GM18858 (cell line): Measurements from ENCODE around the gene REEP5.
A peak's percentile ranks its signal among the peaks of the same experiment; 100 is the strongest.
"Not testable (repeated sequence)": the region's sequence is repeated elsewhere in the genome, so short reads cannot be mapped to it uniquely, and the experiment has no call there.

ENCODE experiments used
- ATAC-seq: cut with Tn5 transposase; IDR thresholded peaks from one replicate; pipeline ENCODE4 v1.9.1; 2021; ENCODE audit not compliant: unreplicated experiment

REEP5 gene

DNA sequence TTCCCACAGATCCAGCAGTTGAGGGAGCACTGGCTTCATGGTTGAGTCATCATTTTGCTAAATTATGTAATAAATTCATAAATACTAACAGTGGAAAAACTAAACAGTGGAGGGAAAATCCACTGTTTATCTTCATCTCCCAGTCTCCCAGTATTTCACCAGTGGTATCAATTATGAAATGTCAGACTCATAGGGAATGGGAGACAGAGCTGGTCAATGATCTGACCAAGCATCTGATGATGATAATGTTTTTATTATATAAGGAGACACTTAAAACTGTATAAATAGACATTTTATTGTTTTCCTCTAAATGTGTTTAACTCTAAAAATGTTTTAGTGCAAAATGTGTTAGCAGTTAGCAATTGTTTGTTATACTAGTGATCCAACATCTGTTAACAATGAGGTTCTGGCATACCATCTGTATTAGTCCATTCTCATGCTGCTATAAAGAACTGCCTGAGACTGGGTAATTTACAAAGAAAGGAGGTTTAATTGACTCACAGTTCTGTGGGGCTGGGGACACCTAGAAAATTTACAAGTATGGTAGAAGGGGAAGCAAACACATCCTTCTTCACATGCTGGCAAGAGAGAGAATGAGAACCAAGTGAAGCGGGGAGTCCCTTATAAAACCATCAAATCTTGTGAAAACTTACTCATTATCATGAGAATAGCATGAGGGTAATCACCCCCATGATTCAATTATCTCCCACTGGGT is 11.8 kb upstream of the REEP5 start:
- ATAC-seq, result no peak

GRCh38 chr5:112933105-112933504 is 11.1 kb upstream of the REEP5 start:
- ATAC-seq, result no peak

GRCh38 chr5:112931473-112931872 is 9.4 kb upstream of the REEP5 start:
- ATAC-seq, result no peak

DNA sequence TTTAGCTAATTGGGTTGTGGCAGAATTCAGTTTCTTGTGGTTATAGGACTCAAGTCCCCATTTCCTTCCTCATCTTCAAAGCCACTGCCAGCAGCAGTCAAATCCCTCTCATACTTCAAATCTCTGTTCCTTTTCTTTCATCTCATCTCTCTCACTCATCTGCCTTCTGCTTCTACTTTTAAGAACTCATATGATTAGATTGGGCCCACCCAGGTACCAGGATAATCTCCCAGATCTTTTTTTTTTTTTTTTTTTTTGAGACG is 8.0 kb upstream of the REEP5 start:
- ATAC-seq, result peak; percentile 57

DNA sequence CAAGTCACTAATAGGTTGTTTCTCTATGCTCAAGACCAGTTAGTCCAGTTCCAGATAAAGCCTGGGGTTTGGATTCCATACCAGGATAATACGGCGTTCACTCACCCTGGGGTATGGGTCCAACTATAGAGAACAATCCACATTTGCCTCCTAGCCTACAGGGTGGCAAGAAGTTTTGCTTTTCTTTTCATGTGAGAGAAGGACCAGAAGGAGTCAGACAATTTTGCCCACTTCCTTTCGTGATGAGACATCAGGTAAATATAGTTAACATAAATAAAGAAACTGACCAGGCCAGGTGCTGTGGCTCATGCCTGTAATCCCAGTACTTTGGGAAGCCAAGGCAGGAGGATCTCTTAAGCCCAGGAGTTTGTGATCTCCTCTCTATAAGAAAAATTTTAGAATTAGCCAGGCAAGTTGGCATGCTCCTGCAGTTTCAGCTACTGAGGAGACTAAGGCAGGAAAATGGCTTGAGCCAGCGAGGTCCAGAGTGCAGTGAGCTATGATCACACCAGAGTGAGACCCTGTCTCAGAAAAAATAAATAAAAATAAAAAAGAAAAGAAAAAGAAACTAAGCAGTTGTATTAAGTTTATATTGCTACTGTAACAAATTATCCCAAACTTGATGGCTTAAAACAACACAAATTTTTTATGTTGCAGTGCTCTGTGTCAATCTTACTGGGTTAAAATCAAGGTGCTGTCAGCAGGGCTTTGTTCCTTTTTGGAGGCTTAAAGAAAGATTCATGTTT is 7.5 kb upstream of the REEP5 start:
- ATAC-seq, result peak; percentile 69

GRCh38 chr5:112923988-112924387 is 2.0 kb upstream of the REEP5 start:
- no peak for ATAC-seq

DNA sequence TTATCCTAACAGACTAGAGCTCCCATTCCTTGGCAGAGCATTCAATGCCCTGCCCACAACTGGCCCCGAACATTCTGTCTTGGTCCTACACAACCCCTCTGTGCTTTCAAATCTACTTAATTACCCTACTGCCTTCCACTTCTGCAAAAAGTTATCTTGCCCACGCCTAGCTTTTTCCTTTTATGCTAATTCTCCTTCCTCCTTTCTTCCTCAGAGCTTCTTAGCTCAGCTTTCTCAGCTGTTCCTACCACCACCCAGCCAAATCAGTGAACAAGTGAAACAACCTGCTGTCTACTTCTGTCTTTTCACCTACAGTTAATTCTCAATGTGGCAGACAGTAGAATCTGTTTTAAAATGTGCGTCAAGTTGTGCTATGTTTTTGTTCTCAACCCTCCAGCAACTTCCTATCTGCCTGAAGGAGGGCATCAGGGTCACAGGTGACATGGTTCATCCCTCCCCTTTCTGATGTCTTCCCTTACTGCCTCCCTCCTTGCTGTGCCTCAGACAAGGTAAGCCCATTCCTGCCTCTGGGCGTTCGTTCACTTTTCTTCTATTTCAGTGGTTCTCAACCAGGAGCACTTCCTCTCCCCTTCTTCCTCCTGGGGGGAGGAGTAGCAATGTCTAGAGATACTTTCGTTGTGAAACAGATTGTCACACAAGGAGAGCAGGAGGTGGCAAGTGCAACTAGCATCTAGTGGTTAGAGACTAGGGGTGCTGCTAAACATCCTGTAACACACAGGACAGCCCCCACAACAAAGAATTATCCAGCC is 1.3 kb upstream of the REEP5 start:
- ATAC-seq, result peak; percentile 45

DNA sequence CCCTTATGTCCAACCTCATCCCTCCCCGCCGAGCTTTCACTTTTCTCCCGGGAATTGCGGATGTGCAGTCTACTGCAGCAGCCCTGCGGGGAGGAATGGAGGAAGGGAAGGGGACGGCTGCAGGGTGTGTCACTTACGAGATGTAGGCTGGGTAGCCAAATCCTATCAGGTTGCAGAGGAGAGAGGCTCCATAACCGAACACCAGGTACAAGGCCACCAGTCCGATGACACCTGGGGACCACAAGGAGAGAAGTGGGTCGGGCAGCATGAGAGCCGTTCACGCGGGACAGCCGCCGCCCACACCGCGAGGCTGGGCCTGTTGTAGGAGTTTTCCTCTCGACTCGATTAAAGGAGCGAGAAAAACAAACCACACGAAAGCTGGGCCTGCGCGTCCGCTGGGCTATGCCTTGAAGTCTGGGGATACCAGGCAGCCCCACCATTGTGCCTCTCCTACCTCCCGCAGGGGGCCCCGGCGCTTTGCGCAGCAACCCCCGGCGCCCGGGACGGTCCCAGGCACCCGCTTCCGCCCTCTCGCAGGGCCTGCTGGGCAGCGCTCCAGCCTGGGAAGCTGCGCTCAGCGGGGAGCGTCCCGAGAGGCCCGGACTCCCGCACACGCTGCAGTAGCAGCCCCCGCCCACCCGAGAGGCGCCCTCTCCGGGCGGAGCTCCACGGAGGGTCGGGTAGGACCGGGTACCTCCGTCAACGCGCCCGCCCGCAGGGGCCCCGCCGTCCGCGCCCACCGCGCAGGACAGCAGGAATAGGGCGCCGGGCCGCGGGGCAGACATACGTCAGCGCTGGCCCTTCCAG is 798 bp downstream of the REEP5 start:
- peak; percentile 19 for ATAC-seq

- no peak for ATAC-seq
Measured at GRCh38 chr5:112919972-112920371, 2.1 kb downstream of the REEP5 start.

- no peak for ATAC-seq
Measured at GRCh38 chr5:112918679-112919078, 3.3 kb downstream of the REEP5 start.

DNA sequence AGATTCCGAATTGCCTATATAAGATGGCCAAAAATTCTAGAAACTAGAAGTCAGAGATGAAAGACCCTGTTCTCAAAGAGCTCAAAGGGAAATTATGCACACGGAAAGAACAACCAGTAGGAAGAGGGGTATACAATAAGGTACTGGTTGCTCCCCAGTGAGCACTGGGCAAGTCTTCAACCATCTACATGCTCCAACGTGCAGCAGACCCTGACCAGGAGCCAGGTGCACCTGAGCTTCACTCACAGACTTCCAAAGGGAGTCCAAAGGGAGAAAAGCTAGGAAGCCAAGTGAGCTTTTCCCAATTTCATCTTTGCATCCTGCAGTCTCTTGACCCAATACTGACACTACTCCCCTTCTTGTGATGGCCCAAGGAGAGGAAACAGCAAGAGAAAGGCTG is 3.9 kb downstream of the REEP5 start:
- no peak for ATAC-seq

GRCh38 chr5:112917453-112917995 is 4.5 kb downstream of the REEP5 start:
- ATAC-seq, result no peak

- ATAC-seq, result peak; percentile 52
Measured at GRCh38 chr5:112915831-112916230, 6.2 kb downstream of the REEP5 start.

DNA sequence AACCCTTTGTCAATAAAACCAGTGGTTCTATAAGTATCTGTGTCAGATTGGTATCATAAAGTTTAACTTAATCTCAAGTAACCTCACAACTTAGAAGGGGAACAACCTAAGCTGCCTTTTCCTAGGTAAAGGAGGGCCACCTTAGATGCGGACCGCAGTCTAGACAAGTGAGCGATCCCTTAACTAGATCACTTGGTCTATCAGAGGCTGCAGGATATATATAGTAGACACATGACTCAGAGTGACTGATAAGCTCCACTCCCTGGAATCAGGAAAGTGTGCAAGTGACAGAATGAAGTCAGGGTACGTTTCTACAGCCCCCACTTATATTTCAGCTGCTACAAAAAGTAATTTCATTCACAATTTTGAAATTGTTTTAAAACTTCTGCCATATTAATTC is 7.4 kb downstream of the REEP5 start:
- ATAC-seq, result no peak

GRCh38 chr5:112910529-112910928 is 11.5 kb downstream of the REEP5 start:
- no peak for ATAC-seq

DNA sequence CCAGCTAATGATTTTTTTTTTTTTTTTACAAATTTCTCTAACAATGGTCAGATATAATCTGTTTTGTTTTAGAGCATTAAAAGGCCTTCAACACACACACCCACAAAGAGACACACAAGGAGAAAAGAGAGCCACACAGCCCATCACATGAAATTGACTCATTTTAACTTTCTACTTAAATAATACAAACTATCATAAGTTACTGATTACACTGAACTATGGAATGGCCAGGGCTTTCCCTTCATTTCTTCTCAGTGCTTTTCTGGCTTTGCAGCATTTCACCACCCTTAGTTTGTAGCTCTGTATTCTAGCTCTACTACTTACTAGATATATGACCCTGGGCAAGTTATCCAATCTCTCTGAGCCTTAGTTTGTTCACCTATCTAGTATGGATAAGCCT is 13.2 kb downstream of the REEP5 start:
- no peak for ATAC-seq

DNA sequence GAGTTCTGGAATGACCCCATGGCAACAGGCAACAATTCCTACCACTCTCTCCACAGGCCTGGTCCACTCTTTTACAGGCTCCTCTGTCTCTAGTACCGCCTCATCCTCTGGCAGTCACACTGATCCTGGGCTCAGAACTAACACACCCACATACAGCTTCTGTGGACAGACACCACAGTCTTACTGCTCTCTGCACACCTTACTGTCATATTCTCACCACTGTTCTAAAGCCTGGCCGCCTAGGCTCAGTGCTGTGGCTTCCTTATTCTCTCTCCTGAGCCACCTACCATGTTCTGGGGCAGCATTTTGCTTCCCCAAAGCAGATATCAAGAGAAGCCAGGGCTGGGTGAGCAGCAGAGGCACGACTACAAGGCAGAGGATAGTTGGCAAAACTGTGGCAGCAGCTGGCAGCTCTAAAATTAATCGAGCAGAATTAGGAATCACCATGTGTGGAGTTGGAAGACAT is 14.8 kb downstream of the REEP5 start:
- ATAC-seq, result peak; percentile 50

DNA sequence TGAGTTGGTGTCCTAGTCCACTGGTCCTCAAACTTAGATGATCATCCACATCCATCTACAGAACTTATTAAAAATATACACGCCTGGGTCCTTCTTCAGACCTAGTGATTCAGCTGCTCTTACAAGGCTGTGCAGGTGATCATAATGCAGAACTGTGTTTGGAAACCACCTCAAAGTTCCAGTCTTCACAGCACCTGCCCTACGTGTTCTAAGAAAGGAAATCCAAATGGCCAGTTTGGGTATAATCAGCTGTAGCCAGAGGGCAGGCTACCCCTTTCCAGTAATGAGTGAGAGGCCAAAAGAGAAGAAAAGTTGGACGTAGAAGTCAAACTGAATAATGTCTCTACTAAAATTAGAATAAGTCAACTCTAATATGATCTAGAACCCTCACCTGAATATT is 15.4 kb downstream of the REEP5 start:
- ATAC-seq, result peak; percentile 23

DNA sequence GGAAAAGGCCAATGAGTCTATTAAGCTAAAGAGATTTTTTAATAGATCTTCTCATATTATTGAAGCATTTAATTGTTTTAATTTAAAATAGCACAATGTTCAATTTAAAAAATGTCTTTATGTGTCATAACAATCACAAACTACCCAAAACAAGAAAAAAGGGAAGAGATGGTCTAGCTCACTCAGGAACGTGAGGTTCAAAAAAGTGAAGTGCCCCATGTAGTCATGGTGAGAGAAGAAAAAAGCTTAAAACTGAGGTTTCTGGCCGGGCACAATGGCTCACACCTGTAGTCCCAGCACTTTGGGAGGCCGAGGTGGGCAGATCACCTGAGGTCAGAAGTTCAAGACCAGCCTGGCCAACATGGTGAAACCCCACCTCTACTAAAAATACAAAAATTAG is 17.0 kb downstream of the REEP5 start:
- not testable (repeated sequence) for ATAC-seq

- no peak for ATAC-seq
Measured at GRCh38 chr5:112902561-112902960, 19.5 kb downstream of the REEP5 start.

- no peak for ATAC-seq
Measured at GRCh38 chr5:112895682-112896081, 26.3 kb downstream of the REEP5 start.
